Parathyroid adenoma (tissue), 2 donors: ENCODE results near the gene OSR1.

Source experiments
- H2AFZ ChIP-seq: fragments of 300-600 bp; sonication (generic); one replicate; pipeline ENCODE4 v1.7.0; 2017; ENCODE audit warnings: antibody characterized with exemption, mild to moderate bottlenecking
- H3K27ac ChIP-seq: fragments of 300-600 bp; sonication (generic); one replicate; pipeline ENCODE4 v1.7.0; 2017
- H3K27me3 ChIP-seq: fragments of 300-600 bp; sonication (generic); one replicate; pipeline ENCODE4 v1.7.0; 2017; ENCODE audit warnings: low read length; ENCODE audit not compliant: control insufficient read depth, insufficient read depth
- H3K36me3 ChIP-seq: fragments of 300-600 bp; sonication (generic); one replicate; pipeline ENCODE4 v1.7.0; 2017; ENCODE audit warnings: low read length; ENCODE audit not compliant: control insufficient read depth, insufficient read depth
- H3K4me1 ChIP-seq: fragments of 300-600 bp; sonication (generic); one replicate; pipeline ENCODE4 v1.7.0; 2017; ENCODE audit warnings: control low read depth
- H3K4me2 ChIP-seq: fragments of 300-600 bp; sonication (generic); one replicate; pipeline ENCODE4 v1.7.0; 2017; ENCODE audit warnings: low read length
- H3K4me3 ChIP-seq: fragments of 300-600 bp; sonication (generic); one replicate; pipeline ENCODE4 v1.7.0; 2017; ENCODE audit warnings: low read depth, low read length
- H3K79me2 ChIP-seq: fragments of 300-600 bp; sonication (generic); one replicate; pipeline ENCODE4 v1.7.0; 2017; ENCODE audit warnings: control low read depth
- H3K9ac ChIP-seq: fragments of 300-600 bp; sonication (generic); one replicate; pipeline ENCODE4 v1.7.0; 2017; ENCODE audit warnings: mild to moderate bottlenecking
- H3K9me3 ChIP-seq: fragments of 300-600 bp; sonication (generic); one replicate; pipeline ENCODE4 v1.7.0; 2017; ENCODE audit warnings: low read length; ENCODE audit not compliant: control insufficient read depth
- TF ChIP-seq, protein P1 (sequence below): fragments of 300-600 bp; sonication (generic); IDR thresholded peaks from one replicate; pipeline ENCODE4 v1.7.0; 2017; ENCODE audit warnings: antibody characterized with exemption, mild to moderate bottlenecking
- donor health status: primary hyperparathyroidism.

The OSR1 gene

DNA sequence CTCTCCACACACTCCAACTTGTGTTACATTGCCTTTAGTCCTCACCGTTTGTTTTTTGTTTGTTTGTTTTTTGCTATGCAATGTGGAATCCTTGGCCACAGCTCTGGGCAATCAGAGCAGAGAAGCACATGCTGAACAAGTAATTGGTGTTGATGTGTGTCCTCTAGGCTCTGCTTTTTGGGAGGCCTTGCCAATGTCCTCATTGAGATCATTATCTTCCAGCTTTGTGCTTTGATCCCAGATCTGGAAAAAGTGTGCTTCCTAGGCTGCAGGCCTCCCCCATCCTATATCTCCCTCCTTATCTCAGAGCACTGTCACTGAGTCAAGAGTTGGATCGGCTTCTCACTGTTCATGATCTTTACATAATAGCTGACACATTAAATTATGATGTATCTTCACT is 25.9 kb downstream of the OSR1 start:
- Histone ChIP-seq H3K4me1 (peaks cover 8% of the 10 kb centered on the region), H3K36me3 (no peaks in the 10 kb centered on the region), H3K27me3 (no peaks in the 10 kb centered on the region), H3K79me2 (peaks cover 6% of the 10 kb centered on the region), H3K9me3 (no peaks in the 10 kb centered on the region), H3K9ac (no peak overlapping the region), H2AFZ (no peak overlapping the region), H3K4me3 (no peak overlapping the region), H3K27ac (no peak overlapping the region), H3K4me2 (no peak overlapping the region)
- TF ChIP-seq, protein P1, sequence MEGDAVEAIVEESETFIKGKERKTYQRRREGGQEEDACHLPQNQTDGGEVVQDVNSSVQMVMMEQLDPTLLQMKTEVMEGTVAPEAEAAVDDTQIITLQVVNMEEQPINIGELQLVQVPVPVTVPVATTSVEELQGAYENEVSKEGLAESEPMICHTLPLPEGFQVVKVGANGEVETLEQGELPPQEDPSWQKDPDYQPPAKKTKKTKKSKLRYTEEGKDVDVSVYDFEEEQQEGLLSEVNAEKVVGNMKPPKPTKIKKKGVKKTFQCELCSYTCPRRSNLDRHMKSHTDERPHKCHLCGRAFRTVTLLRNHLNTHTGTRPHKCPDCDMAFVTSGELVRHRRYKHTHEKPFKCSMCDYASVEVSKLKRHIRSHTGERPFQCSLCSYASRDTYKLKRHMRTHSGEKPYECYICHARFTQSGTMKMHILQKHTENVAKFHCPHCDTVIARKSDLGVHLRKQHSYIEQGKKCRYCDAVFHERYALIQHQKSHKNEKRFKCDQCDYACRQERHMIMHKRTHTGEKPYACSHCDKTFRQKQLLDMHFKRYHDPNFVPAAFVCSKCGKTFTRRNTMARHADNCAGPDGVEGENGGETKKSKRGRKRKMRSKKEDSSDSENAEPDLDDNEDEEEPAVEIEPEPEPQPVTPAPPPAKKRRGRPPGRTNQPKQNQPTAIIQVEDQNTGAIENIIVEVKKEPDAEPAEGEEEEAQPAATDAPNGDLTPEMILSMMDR: no peak

DNA sequence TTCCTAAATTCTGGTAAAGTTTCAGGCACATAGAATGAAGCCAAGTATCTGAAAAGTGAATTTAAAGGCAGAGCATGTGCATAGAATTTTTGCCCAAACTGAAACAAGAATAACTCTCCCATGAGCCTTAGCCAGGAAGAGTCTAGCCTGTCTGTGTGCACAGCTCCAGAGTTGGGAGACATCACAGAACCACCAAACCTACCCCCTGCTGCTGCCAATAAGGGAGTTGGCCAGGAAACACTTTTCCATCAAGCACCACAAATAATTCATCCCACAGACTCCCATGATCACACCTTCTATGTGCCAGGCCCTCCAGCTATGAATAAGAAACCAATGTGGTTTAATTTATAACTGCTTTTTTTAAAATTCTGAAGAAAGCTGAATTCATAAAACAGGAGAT is 27.0 kb downstream of the OSR1 start:
- TF ChIP-seq, protein P1: no peak
- Histone ChIP-seq H3K27ac (no peak overlapping the region), H3K4me1 (peaks cover 8% of the 10 kb centered on the region), H3K4me2 (no peak overlapping the region), H3K79me2 (peaks cover 2% of the 10 kb centered on the region), H3K36me3 (no peaks in the 10 kb centered on the region), H2AFZ (no peak overlapping the region), H3K9ac (no peak overlapping the region), H3K4me3 (no peak overlapping the region), H3K27me3 (no peaks in the 10 kb centered on the region), H3K9me3 (no peaks in the 10 kb centered on the region)

DNA sequence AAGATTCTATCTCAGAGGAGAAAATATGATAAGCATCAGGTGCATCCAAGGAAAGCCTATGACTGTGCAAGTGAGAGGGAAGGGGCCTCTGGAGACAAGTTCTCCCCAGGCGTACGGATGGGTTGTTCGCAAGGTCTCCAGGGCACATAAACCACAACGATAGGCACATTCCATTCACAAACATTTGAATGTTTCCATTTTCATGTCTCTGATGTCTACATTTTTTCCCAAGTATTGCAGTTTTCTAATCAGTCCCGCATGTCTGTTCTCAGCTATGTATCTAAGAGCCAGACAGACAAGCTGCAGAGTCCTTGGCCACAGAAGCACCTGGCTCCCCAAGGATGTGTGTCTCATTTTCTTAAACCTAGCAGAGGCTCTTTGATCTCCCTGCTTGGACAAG is 28.0 kb downstream of the OSR1 start:
- no peaks in the 10 kb centered on the region for H3K9me3 ChIP-seq
- no peak overlapping the region for H3K4me2 ChIP-seq
- H3K36me3 ChIP-seq: no peaks in the 10 kb centered on the region
- H3K4me1 ChIP-seq: peaks cover 8% of the 10 kb centered on the region
- H3K27me3 ChIP-seq: no peaks in the 10 kb centered on the region
- no peak overlapping the region for H3K9ac ChIP-seq
- TF ChIP-seq, protein P1: no peak
- no peak overlapping the region for H3K27ac ChIP-seq
- H3K4me3 ChIP-seq: no peak overlapping the region
- H3K79me2 ChIP-seq: peaks cover 2% of the 10 kb centered on the region
- no peak overlapping the region for H2AFZ ChIP-seq

DNA sequence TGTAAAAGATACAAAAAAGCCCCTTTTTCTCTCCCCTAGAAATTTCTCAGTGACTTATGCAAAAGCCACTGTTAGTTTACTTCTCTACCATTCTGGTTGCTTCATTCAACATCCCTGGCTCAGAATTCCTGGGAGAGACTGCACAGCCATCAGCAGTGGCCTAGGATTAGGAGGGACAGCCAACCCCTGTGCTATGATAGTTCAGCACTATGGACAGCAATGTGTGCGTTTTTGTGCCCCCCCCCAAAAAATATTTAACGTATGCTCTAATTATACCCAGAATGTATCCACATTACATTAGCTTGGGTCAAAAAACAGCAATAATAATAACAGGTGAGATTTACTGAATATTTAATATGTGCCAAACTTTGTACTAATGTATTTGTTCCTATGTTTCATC is 29.0 kb downstream of the OSR1 start:
- no peak overlapping the region for H3K4me3 ChIP-seq
- no peaks in the 10 kb centered on the region for H3K9me3 ChIP-seq
- no peak overlapping the region for H3K9ac ChIP-seq
- H3K4me1 ChIP-seq: peaks cover 8% of the 10 kb centered on the region
- no peaks in the 10 kb centered on the region for H3K27me3 ChIP-seq
- no peak overlapping the region for H2AFZ ChIP-seq
- TF ChIP-seq, protein P1: no peak
- H3K36me3 ChIP-seq: no peaks in the 10 kb centered on the region
- no peak overlapping the region for H3K27ac ChIP-seq
- H3K79me2 ChIP-seq: peaks cover 2% of the 10 kb centered on the region
- no peak overlapping the region for H3K4me2 ChIP-seq

DNA sequence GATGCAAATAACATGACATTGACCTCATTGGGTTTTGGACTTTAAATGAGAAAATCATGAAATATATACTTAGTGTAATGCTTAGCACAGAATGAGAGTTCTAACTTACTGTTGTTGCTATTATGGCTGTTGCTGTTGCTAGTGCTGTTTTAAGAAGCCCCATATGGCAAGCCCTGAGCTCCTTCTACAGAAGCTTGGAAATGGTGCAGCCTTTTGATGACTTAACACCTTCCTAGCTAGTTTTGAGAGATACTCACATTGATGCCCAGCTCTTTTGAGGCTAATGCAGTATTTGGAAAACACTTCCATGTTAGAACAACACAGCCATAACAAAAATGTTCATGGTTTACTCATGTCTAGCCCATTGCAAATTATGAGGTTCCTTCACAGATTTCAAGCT is 30.9 kb downstream of the OSR1 start:
- no peak overlapping the region for H3K4me2 ChIP-seq
- TF ChIP-seq, protein P1: no peak
- H3K27ac ChIP-seq: no peak overlapping the region
- no peaks in the 10 kb centered on the region for H3K27me3 ChIP-seq
- H3K36me3 ChIP-seq: no peaks in the 10 kb centered on the region
- H3K79me2 ChIP-seq: peaks cover under 1% of the 10 kb centered on the region
- H3K9ac ChIP-seq: no peak overlapping the region
- peaks cover 8% of the 10 kb centered on the region for H3K4me1 ChIP-seq
- H3K4me3 ChIP-seq: no peak overlapping the region
- no peak overlapping the region for H2AFZ ChIP-seq
- no peaks in the 10 kb centered on the region for H3K9me3 ChIP-seq
